ENCODE data around the gene SKA2. TPM values are rescaled to one million over a fixed set of nuclear protein-coding genes. Genes with fewer than 3 reads are reported as not detected.

Gene SKA2
- total RNA-seq, 2 donors from 2014 or later = 62.7 to 71.8 TPM

DNA sequence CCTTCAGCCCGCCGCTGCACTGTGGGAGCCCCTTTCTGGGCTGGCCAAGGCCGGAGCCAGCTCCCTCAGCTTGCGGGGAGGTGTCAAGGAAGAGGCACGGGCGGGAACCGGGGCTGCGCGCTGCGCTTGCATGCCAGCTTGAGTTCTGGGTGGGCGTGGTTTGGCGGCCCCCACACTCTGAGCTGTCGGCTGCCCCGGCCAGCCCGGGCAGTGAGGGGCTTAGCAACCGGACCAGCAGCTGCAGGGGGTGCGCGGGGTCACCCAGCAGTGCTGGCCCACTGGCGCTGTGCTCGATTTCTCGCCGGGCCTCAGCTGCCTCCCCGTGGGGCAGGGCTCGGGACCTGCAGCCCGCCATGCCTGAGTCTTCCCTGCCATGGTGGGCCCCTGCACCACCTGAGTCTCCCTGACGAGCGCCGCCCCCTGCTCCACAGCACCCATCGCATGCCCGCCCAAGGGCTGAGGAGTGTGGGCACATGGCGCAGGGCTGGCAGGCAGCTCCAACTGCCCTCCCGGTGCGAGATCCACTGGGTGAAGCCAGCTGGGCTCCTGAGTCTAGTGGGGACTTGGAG, 17.5 kb upstream of the SKA2 start:
- H3K4me1 Mint-ChIP-seq (ENCODE audit: low read depth) = no peaks in the 10 kb centered on the region
- ATAC-seq (replicated peaks in 1 of 2) = no peak

DNA sequence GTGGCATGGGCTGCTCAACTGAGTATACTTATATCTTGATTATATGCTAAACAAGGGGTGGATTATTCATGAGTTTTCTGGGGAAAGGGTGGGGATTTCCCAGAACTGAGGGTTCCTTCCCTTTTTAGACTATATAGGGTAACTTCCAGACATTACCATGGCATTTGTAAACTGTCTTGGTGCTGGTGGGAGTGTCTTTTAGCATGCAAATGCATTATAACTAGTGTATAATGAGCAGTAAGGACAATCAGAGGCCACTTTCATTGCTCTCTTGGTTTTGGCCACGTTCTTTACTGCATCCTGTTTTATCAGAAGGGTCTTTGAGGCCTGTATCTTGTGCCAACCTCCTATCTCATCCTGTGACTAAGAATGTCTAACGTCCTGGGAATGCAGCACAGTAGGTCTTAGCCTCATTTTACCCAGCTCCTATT, 12.6 kb upstream of the SKA2 start:
- Mint-ChIP-seq H3K36me3 (ENCODE audit: insufficient read depth in 2 of 2) (peaks cover 0 to 12% of the 10 kb centered on the region in 2 donors), H3K4me1 (ENCODE audit: low read depth) (no peaks in the 10 kb centered on the region), H3K27me3 (ENCODE audit: low read depth) (no peaks in the 10 kb centered on the region), H3K9me3 (no peaks in the 10 kb centered on the region), H3K4me3 (no peak overlapping the region), H3K27ac (no peak overlapping the region)
- ATAC-seq (replicated peaks in 1 of 2) (peak; percentile 33 to 37), DNase-seq (peak in 1 of 2 donors; percentile 9)

More for the DNA sequence above, 17.5 kb upstream of the SKA2 start:
- Mint-ChIP-seq H3K9me3 (peaks cover 0 to 1% of the 10 kb centered on the region in 2 donors), H3K36me3 (ENCODE audit: insufficient read depth in 2 of 2) (peaks cover 3 to 12% of the 10 kb centered on the region in 2 donors), H3K27me3 (ENCODE audit: low read depth) (no peaks in the 10 kb centered on the region), H3K4me3 (no peak overlapping the region), H3K27ac (no peak overlapping the region)
- DNase-seq = no peak

DNA sequence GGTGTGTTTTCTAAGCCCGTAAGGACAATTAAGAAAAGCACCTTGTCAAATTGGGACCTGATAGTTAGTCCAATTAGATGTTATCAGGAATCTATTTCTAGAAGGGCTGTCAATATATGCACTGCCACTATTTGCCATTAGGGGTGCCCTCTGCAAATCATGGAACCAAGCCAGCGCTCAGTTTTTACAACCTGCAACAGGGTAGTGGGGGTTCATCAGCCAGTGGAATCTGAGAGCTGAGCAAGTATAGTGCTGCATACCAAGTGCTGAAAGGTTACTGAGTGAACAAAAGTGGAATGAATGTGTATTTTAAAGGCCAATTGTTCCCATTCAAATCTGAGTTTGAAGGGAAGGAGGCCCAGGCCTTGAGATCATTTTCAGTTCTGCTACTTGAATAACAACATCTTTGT, 11.0 kb upstream of the SKA2 start:
- peak overlapping the region in 1 of 2 donors; percentile 20 for H3K4me3 Mint-ChIP-seq
- H3K36me3 Mint-ChIP-seq (ENCODE audit: insufficient read depth in 2 of 2) = peaks cover 2 to 11% of the 10 kb centered on the region in 2 donors
- no peaks in the 10 kb centered on the region for H3K4me1 Mint-ChIP-seq (ENCODE audit: low read depth)
- no peaks in the 10 kb centered on the region for H3K27me3 Mint-ChIP-seq (ENCODE audit: low read depth)
- DNase-seq (peak; percentile 22 to 34), ATAC-seq (replicated peaks in 1 of 2) (peak; percentile 50 to 51)
- no peak overlapping the region for H3K27ac Mint-ChIP-seq
- no peaks in the 10 kb centered on the region for H3K9me3 Mint-ChIP-seq

DNA sequence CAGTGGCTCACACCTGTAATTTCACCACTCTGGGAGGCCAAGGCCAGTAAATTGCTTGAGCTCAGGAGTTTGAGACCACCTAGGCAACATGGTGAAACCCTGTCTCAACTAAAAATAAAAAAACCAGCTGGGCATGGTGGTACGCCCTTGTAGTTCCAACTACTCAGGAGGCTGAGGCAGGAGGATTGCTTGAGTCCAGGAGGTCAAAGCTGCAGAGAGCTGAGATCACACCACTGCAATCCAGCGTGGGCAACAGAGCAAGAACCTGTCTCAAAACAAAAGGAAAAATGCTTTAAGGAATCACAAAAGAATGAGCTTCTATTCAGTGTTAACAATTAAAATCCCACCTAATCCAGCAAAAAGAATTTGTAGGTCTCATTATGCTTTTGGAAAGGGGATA, 6.5 kb upstream of the SKA2 start:
- Mint-ChIP-seq H3K4me3 (no peak overlapping the region), H3K4me1 (ENCODE audit: low read depth) (peaks cover 19% of the 10 kb centered on the region), H3K36me3 (ENCODE audit: insufficient read depth in 2 of 2) (peaks cover 2 to 6% of the 10 kb centered on the region in 2 donors), H3K27me3 (ENCODE audit: low read depth) (no peaks in the 10 kb centered on the region), H3K9me3 (no peaks in the 10 kb centered on the region), H3K27ac (no peak overlapping the region)
- ATAC-seq (replicated peaks in 1 of 2) (no peak), DNase-seq (no peak)

DNA sequence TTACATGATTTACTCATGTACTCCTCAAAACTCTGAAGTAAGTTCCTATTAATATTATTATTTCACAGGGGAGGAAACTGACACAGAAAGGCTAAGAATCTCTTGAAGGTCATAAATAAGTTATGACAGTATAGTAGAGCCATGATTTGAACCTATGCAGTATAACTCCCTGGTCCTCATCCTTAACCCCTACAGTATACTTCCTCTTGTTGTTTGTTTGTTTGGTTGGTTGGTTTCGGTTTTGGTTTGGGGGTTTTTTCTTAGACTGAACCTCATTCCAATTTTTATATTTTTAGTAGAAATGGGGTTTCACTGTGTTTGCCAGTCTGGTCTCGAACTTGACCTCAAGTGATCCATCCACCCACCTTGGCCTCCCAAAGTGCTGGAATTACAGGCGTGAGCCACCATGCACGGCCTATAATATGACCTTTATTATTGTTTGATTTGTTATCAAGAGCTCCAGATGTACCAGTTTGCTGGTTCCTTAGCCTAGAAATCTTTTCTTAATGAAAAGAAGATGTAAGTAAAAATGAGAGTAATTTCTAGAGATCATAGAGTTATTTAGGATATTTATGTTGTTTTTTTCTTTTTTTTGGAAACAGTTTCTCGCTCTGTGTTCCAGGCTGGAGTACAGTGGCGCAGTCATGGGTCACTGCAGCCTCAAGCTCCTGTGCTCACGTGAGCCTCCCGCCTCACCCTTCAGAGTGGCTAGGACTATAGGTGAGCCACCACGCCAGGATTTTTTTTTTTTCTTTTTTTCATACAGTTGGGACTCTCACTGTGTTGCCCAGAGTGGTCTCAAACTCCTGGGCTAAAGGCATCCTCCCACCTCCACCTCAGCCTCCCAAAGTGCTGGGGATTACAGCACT, 5.4 kb upstream of the SKA2 start:
- ATAC-seq (replicated peaks in 1 of 2) = no peak
- H3K27me3 Mint-ChIP-seq (ENCODE audit: low read depth) = no peaks in the 10 kb centered on the region
- peaks cover 2 to 6% of the 10 kb centered on the region in 2 donors for H3K36me3 Mint-ChIP-seq (ENCODE audit: insufficient read depth in 2 of 2)
- peak overlapping the region in 1 of 2 donors; percentile 47 for H3K4me3 Mint-ChIP-seq
- no peak for DNase-seq
- peaks cover 19% of the 10 kb centered on the region for H3K4me1 Mint-ChIP-seq (ENCODE audit: low read depth)
- H3K9me3 Mint-ChIP-seq = no peaks in the 10 kb centered on the region
- H3K27ac Mint-ChIP-seq = peak overlapping the region; percentile 70

DNA sequence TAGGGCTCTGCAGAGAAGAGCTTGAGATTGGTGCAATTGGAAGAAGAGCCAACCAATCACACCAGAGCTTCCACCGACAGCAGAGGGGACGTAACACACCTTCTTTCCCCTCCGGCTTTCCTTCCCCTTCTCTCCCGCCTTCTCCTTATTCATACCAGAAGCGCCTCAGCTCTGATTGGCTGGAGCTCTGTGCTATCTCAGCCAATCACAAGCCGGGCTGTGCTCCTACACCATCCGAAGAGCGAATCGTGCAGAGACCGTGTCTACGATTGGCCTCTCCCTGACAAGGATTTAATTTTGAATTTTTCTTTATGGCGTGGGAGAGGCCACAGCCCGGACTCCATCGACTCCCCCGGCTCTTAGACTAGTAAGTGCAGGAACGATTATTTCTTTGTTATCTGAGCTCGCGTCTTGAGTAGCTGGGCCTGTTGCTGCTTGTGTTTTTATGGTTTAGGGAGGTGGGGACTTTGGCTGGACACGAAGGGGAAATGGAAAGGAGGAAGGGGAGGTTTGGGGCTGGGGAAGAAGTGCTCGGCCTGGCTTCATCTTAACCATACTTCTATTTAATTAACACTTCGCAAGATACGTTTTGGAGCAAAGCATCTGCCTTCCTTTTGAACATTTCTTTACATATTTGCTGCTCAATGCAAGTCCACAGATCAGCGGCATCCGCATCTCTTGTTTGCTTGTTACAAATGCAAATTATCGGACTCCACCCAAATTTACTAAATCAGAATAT, 622 bp upstream of the SKA2 start, which contains the start of gene PRR11:
TSS of gene PRR11 (plus strand) at position 308 of the 739 bp plus-strand sequence. CDS start 14,007 bp downstream, outside the sequence.
- no peaks in the 10 kb centered on the region for H3K27me3 Mint-ChIP-seq (ENCODE audit: low read depth)
- peaks cover 0 to 6% of the 10 kb centered on the region in 2 donors for H3K36me3 Mint-ChIP-seq (ENCODE audit: insufficient read depth in 2 of 2)
- no peak within 1 kb of the TSS for H3K4me3 Mint-ChIP-seq
- no peak within 1 kb of the TSS for H3K27ac Mint-ChIP-seq
- peaks cover 50% of the 10 kb centered on the region for H3K4me1 Mint-ChIP-seq (ENCODE audit: low read depth)
- no peaks in the 10 kb centered on the region for H3K9me3 Mint-ChIP-seq
- ATAC-seq (replicated peaks in 1 of 2) (peak; percentile 89 to 90), DNase-seq (peak; percentile 89 to 96)

DNA sequence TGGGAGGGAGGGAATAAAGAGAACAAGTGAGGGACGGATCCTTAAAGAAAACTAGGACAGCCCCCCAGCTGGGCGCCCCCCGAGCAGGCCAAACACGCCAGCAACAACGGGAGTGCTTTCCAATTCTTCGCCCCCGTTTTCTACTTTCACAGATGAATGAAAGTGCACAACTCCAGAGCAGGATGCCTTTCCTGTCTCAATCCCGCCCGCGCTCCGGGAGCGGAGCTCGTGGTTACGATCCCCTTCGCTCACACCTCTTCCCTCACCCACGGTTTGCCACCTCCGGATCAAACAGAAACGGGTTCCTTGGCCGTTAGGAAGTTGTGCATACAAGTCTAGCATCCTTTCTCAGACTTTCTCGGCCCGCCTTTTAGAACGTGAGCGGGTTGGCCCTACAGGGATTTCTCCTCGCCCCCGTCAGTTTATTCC, 680 bp downstream of the SKA2 start:
- H3K27ac Mint-ChIP-seq = no peak overlapping the region
- peaks cover 57% of the 10 kb centered on the region for H3K4me1 Mint-ChIP-seq (ENCODE audit: low read depth)
- no peaks in the 10 kb centered on the region for H3K27me3 Mint-ChIP-seq (ENCODE audit: low read depth)
- no peak for ATAC-seq (replicated peaks in 1 of 2)
- H3K9me3 Mint-ChIP-seq = no peaks in the 10 kb centered on the region
- H3K4me3 Mint-ChIP-seq = no peak overlapping the region
- DNase-seq = peak; percentile 41 to 54
- peaks cover 0 to 6% of the 10 kb centered on the region in 2 donors for H3K36me3 Mint-ChIP-seq (ENCODE audit: insufficient read depth in 2 of 2)

DNA sequence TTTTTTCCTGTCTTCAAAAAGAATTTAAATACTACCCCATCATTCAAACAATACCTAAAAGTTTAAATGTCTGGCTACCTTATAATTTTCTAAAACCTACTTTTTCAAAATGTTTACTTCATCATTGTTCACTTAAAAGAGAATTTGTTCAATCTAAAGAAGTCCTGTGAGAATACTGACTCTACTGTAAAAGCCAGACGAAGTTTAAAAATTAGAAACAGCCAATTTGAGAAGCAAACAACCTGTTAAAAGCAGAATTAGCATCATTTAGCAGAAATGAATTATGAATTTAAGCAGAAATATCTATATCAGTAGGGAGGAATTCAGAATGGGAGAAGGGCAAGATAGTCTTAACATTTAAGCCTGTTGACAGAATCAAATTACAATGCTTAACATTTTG, 2.1 kb downstream of the SKA2 start:
- no peak for ATAC-seq (replicated peaks in 1 of 2)
- Mint-ChIP-seq H3K4me3 (no peak overlapping the region), H3K4me1 (ENCODE audit: low read depth) (peaks cover 50% of the 10 kb centered on the region), H3K27me3 (ENCODE audit: low read depth) (no peaks in the 10 kb centered on the region), H3K36me3 (ENCODE audit: insufficient read depth in 2 of 2) (peaks cover 0 to 6% of the 10 kb centered on the region in 2 donors), H3K27ac (peak overlapping the region; percentile 76), H3K9me3 (no peaks in the 10 kb centered on the region)
- DNase-seq = no peak

DNA sequence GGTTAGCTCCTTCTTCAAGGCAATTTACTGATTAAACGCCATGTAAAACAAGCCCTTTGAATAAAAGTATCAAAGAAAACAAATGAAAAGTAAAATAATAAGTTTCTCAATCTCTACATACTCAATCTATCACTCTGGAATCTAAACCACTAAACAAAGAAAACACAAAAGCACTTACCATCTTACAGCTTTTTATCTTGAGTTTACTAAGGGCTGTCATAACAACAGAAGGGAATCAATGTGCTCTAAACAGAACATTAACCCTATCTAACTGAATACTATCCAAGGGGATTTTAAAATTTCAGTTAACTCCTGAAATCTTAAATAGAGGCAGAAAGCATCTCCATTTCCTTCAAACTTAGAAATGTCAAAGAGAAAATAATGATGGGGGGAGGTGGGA, 3.4 kb downstream of the SKA2 start:
- Mint-ChIP-seq H3K4me1 (ENCODE audit: low read depth) (peaks cover 41% of the 10 kb centered on the region), H3K9me3 (no peaks in the 10 kb centered on the region), H3K27ac (peak overlapping the region; percentile 71), H3K27me3 (ENCODE audit: low read depth) (no peaks in the 10 kb centered on the region), H3K4me3 (peak overlapping the region; percentile 12 to 54), H3K36me3 (ENCODE audit: insufficient read depth in 2 of 2) (peaks cover 0 to 6% of the 10 kb centered on the region in 2 donors)
- no peak for ATAC-seq (replicated peaks in 1 of 2)
- no peak for DNase-seq

DNA sequence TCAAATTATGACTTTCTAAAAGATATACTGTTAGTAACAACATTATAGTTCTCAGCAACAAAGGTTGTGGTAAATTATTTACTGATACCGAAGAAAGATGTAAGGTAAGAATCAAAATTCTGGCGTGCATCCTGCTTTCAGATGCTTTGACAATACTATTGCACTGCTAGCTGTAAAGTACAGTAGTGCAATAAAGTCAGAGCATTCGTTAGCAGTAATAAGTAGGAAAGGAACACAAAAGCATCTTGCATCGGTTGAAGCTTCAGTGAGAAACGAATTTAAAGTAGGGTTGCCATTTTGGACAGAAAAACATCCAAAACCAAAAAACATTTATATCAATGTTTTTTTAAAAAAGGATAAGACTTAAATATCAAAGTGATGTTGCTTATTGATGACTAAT, 4.0 kb downstream of the SKA2 start:
- ATAC-seq (replicated peaks in 1 of 2) (no peak), DNase-seq (no peak)
- H3K27me3 Mint-ChIP-seq (ENCODE audit: low read depth) = no peaks in the 10 kb centered on the region
- no peak overlapping the region for H3K27ac Mint-ChIP-seq
- H3K4me3 Mint-ChIP-seq = peak overlapping the region in 1 of 2 donors; percentile 18
- no peaks in the 10 kb centered on the region for H3K9me3 Mint-ChIP-seq
- H3K4me1 Mint-ChIP-seq (ENCODE audit: low read depth) = peaks cover 41% of the 10 kb centered on the region
- peaks cover 0 to 6% of the 10 kb centered on the region in 2 donors for H3K36me3 Mint-ChIP-seq (ENCODE audit: insufficient read depth in 2 of 2)

DNA sequence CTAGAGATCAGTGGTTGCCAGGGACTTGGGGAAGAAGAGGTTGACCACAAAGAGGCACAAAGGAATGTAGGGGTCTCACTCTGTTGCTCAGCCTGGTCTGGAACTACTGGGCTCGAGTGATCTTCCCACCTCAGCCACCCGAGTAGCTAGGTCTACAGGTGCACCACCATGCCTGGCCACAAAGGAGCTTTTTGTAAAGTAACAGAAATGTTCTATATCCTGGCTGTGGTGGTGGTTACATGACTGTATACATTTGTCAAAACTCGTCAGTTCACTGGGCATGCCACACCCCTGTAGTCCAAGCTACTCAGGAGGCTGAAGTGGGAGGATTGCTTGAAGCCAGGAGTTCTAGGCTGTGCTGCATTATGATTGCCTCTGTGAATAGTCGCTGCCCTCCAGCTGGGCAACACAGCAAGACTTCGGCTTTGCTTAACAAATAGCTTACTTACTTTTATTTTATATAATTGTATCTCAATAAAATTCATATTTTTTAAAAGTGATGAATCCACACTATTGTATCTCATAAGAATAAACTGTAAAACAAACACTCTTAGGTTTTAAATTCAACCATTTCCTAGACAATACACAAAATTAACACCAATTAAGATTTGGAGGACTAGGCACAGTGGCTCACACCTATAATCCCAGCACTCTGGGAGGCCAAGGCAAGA, 5.0 kb downstream of the SKA2 start:
- ATAC-seq (replicated peaks in 1 of 2) (peak; percentile 41 to 56), DNase-seq (peak; percentile 11 to 17)
- peak overlapping the region in 1 of 2 donors; percentile 12 for H3K4me3 Mint-ChIP-seq
- H3K27ac Mint-ChIP-seq = peak overlapping the region; percentile 48
- no peaks in the 10 kb centered on the region for H3K27me3 Mint-ChIP-seq (ENCODE audit: low read depth)
- peaks cover 0 to 6% of the 10 kb centered on the region in 2 donors for H3K36me3 Mint-ChIP-seq (ENCODE audit: insufficient read depth in 2 of 2)
- no peaks in the 10 kb centered on the region for H3K9me3 Mint-ChIP-seq
- H3K4me1 Mint-ChIP-seq (ENCODE audit: low read depth) = peaks cover 50% of the 10 kb centered on the region

DNA sequence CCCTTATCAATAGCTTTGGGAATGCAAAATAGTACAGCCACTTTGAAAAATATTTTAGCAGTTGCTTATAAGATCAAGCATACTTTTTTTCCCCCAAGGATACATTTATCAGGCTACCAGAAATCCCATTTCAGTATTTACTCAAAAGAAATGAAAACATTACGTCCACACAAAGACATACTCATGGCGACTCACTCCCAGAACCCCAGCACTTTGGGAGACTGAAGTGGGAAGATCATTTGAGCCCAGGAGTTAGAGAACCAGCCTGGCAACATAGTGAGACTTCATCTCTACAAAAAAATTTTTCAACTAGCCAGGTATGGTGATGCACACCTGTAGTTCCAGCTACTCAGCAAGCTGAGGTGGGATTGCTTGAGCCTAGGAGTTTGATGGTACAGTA, 5.9 kb downstream of the SKA2 start:
- Mint-ChIP-seq H3K27me3 (ENCODE audit: low read depth) (no peaks in the 10 kb centered on the region), H3K4me3 (no peak overlapping the region), H3K27ac (no peak overlapping the region), H3K9me3 (no peaks in the 10 kb centered on the region), H3K4me1 (ENCODE audit: low read depth) (peaks cover 47% of the 10 kb centered on the region), H3K36me3 (ENCODE audit: insufficient read depth in 2 of 2) (peaks cover 0 to 11% of the 10 kb centered on the region in 2 donors)
- DNase-seq (no peak), ATAC-seq (replicated peaks in 1 of 2) (no peak)

All from activated T-cell treated with anti-CD3 and anti-CD28 coated beads, Interleukin-2, amount 50 U/mL, for 72 hours (primary cell).